GM19025 (cell line): ENCODE results near the gene MYBL2.
"Not testable (repeated sequence)": the region's sequence is repeated elsewhere in the genome, so short reads cannot be mapped to it uniquely, and the experiment has no call there.

ENCODE experiments used
- ATAC-seq: cut with Tn5 transposase; IDR thresholded peaks from one replicate; pipeline ENCODE4 v1.9.1; 2021; ENCODE audit warnings: mild to moderate bottlenecking, low read depth, moderate library complexity; ENCODE audit not compliant: unreplicated experiment

MYBL2 gene

DNA sequence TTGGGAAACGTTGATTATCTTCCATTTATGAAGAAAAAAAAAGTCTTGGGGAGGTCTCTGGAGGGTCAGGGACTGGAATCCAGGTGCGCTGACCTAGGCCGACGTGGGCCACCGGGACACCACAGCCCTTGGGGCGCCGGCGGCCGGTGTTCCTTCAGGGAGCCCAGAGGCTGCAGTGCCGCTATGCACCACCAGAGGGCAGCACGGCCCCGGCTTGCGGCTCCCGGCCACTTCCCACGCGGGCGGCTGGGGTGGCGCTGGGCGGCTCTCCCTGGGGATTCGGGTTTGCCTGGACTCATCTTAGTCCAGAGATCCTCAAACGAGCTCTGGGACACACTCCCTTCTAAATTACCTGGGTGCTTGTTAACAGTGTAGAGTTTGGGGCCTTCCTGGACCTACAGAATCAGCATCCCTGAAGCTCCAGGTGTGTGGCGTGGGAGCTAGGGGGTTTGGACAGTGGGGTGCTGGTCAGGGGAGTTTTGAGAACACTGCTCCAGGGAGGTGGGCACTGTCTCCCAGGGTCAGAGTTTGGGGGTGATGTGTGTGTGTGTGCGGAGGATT lies 82.9 kb downstream of the MYBL2 start:
- no peak for ATAC-seq

DNA sequence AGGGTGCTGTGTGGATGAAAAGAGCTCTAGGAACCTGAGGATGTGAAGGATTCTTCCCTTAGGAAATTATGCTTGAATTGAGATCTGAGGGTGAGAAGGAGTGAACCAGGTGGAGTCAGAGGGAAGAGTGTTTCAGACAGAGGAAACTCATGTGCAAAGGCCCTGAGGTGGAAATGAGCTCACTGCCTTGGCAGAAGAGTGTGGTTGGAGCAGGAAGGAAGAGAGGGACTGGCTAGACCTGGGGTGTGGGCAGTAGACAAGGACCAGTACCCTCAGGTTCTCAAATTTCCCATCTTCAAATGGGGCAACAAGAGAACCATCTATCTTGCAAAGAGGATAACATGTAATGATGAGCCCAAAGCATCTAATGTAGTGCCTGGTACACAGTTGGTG lies 83.9 kb downstream of the MYBL2 start:
- ATAC-seq = no peak

GRCh38 chr20:43751167-43752050 lies 84.5 kb downstream of the MYBL2 start:
- peak; percentile 71 for ATAC-seq

DNA sequence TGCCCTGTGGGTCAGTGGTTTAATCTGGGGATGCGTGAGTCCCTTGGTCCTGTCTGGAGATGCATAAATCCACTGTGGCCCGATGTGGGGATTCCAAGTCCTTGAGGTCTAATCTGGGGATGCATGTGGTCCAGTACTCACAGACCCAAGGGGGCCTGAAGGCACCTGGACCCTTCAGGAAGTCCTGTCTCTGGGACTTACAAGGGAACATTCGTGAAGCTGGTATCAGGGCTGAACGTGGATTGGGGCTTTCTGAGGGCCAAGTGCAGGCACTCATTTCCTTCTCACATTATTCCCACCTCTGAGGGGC lies 85.1 kb downstream of the MYBL2 start:
- ATAC-seq = no peak

DNA sequence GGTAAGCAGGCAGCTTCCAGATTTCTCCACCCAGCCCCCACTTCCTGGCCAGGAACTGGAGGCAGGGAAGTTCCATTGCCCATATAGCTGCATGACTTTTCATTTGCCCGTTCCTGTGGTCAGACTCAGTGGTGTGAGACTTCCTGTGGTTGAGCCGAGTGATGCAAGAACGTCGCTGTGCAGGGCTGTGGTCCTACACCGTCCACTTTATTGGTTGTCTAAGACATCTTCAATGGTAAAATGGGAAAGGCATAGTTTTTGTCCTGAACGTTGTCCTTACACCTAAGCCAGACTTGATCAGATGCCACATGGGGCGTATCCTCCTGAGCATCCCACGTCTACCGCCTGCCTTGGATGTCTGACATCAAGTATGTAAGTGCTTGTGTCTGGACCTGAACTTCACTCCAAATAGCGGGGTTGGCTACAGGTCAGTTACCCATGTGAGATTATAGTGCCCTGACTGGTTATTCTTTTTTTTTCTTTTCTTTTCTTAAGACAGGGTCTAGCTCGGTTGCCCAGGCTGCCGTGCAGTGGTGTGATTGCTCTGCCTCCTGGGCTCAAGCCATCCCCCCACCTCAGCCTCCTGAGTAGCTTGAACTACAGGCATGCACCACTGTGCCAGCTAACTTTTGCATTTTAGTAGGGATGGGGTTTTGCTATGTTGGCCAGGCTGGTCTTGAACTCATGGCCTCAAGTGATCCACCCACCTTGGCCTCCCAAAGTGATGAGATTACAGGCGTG lies 85.8 kb downstream of the MYBL2 start:
- ATAC-seq = peak; percentile 55

DNA sequence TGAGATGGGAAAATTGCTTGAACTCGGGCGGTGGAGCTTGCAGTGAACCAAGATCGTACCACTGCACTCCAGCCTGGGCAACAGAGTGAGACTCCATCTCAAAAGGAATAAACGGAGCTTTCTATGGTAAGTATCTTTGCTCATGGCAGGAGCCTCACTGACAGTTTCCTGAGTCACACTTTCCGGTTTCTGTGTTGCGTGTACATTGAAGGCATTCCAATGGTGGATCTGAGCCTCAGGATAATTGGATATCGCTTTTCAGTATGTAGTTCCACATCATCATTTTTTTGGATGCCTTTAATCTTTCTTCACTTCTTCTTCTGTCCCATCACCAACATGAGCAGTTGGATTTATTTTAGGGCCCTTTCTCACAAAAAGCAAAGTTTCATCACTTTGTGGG lies 88.5 kb downstream of the MYBL2 start:
- no peak for ATAC-seq

- ATAC-seq = no peak
Observed at GRCh38 chr20:43755851-43756250, 88.9 kb downstream of the MYBL2 start.

- ATAC-seq = not testable (repeated sequence)
Observed at GRCh38 chr20:43757888-43758287, 91.0 kb downstream of the MYBL2 start.

DNA sequence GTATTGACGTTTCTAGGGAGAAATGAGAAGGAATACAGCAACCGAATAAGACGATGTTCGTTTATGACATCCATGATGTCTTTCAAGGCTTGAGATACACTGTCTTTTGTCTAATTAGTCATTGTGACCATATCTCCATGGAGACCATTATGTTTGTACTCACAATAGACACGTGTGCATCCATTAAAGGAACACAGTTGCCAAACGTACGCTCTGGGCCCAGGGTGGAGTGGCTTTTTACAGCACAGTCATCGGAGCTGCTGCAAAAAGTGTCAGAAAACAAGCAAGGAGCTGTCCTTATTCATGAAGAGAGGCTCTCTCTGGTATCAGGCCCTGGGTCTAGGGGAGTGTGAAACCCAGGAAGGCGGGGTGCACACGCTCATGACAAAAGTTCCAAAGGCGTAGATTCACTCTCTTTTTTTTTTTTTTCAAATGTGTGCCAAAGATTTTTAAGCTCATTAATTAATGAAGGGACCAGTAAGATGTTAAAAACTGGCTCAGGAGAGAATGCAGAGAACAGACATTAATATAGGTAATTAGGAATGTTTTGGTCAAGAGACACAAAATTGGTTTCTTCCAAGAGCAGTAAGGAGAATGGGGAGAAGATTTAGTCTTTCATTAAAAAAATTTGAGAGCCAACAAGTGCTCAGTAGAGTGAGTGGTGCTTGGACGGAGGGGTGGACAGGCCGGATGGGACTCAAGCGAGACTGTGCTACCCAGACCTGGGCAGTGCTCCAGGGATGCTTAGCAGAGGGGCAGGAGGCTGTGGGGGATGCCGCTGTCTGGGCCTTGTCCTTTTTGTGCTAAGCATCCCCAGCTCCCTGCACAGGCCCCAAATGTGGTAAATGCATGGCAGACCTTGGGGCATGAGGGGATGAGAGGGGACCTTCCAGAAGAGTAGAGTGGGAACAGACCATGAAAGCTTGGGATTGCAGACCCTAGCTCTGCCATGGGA lies 94.7 kb downstream of the MYBL2 start:
- ATAC-seq = no peak

- ATAC-seq = no peak
Observed at GRCh38 chr20:43762911-43763310, 96.0 kb downstream of the MYBL2 start.

DNA sequence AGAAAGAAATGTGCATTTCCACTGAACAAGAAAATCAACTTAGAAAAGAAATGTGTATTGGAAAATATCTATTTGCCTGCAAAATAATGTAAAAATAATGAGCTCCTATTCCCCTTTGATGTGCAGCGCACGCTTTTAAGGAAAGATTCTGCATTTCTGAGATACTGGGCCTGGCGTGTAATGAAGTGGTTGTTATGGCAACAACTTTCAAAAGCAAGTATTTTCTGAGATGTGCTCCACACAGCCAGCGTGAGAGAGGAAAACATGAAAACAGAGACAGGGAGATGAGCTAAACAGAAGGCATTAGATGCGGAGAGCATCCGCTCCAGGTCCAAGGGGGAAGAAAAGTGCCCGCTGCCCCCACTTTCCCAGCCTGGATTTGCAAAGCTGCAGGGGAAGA lies 99.0 kb downstream of the MYBL2 start:
- ATAC-seq = no peak
